IMR-90 (cell line): ENCODE measurements around the gene DLL4. TPM values are rescaled to one million over a fixed set of nuclear protein-coding genes. Genes with fewer than 3 reads are reported as not detected.

Experiments
- ATAC-seq: fragments of 200-7000 bp; cut with Tn5 transposase; 2 replicates; pipeline ENCODE4 v1.9.1; 2020; ENCODE audit warnings: low read depth, mild to moderate bottlenecking, moderate library complexity
- Bru-seq: library from RNA; stranded (reverse); fragments of 400-500 nt; gene quantifications from one replicate; lab custom pipeline; 2021; lab: Mats Ljungman, UMichigan
- BruChase-seq, 2 experiments: library from RNA; stranded (reverse); fragments of 400-500 nt; gene quantifications; one replicate each; lab custom pipeline; 2021; lab: Mats Ljungman, UMichigan
- BruUV-seq: library from RNA; stranded (reverse); fragments of 400-500 nt; replicated peaks from 2 replicates; lab custom pipeline; 2021; lab: Mats Ljungman, UMichigan
- CTCF ChIA-PET: fragments of 300-600 bp; formaldehyde crosslinking; extraction: SDS; loops from one replicate; lab custom pipeline; 2021; ENCODE audit warnings: antibody characterized with exemption; lab: Yijun Ruan, JAX
- POLR2A ChIA-PET: fragments of 300-600 bp; sonication (Branson Sonifier 250); formaldehyde crosslinking; loops from one replicate; lab custom pipeline; 2022; ENCODE audit warnings: antibody characterized with exemption; ENCODE audit not compliant: unreplicated experiment; lab: Charles Lee
- DNase-seq: peaks from one replicate; pipeline ENCODE4 v3.0.0; 2013
- H2AFZ ChIP-seq: replicated peaks from 2 replicates; pipeline ENCODE3; 2013; ENCODE audit warnings: low read length, mild to moderate bottlenecking; ENCODE audit not compliant: poor library complexity
- H2AK5ac ChIP-seq: 2 replicates; pipeline ENCODE4 v1.6.1; 2013; ENCODE audit warnings: low read depth, low read length, inconsistent platforms
- H2AK9ac ChIP-seq: replicated peaks from 2 replicates; pipeline ENCODE3; 2013; ENCODE audit warnings: mild to moderate bottlenecking, low read depth, low read length, moderate library complexity; ENCODE audit not compliant: poor library complexity
- H2BK120ac ChIP-seq: 2 replicates; pipeline ENCODE4 v1.6.1; 2013; ENCODE audit warnings: low read depth, low read length, inconsistent platforms
- H2BK15ac ChIP-seq: 3 replicates; pipeline ENCODE4 v1.6.1; 2013; ENCODE audit warnings: low read depth, low read length, inconsistent platforms
- H2BK20ac ChIP-seq: 2 replicates; pipeline ENCODE4 v1.6.1; 2013; ENCODE audit warnings: low read depth, mild to moderate bottlenecking, inconsistent platforms, low read length, moderate library complexity
- H2BK5ac ChIP-seq: 2 replicates; pipeline ENCODE4 v1.6.1; 2013; ENCODE audit warnings: mild to moderate bottlenecking, low read depth, low read length, inconsistent platforms; ENCODE audit not compliant: poor library complexity, severe bottlenecking
- H3K14ac ChIP-seq: replicated peaks from 2 replicates; pipeline ENCODE4 v1.6.1; 2013; ENCODE audit warnings: low read depth, low read length, inconsistent platforms
- H3K18ac ChIP-seq: 2 replicates; pipeline ENCODE4 v1.6.1; 2013; ENCODE audit warnings: low read depth, low read length, control low read depth
- H3K23ac ChIP-seq: 2 replicates; pipeline ENCODE4 v1.6.1; 2013; ENCODE audit warnings: low read depth, low read length, inconsistent platforms
- H3K27ac ChIP-seq: 2 replicates; pipeline ENCODE4 v1.5.1; 2013; ENCODE audit warnings: mild to moderate bottlenecking, control low read depth, low read length; ENCODE audit not compliant: insufficient read depth
- H3K27me3 ChIP-seq: 2 replicates; pipeline ENCODE4 v1.6.1; 2013; ENCODE audit warnings: low read length; ENCODE audit not compliant: control insufficient read depth, insufficient read depth
- H3K36me3 ChIP-seq: 2 replicates; pipeline ENCODE4 v1.6.1; 2013; ENCODE audit warnings: low read length, mixed read lengths; ENCODE audit not compliant: control insufficient read depth, insufficient read depth
- H3K4ac ChIP-seq: 2 replicates; pipeline ENCODE4 v1.6.1; 2013; ENCODE audit warnings: low read depth, low read length, inconsistent platforms
- H3K4me1 ChIP-seq: 2 replicates; pipeline ENCODE4 v1.6.1; 2013; ENCODE audit warnings: low read length, mixed read lengths; ENCODE audit not compliant: control insufficient read depth, insufficient read depth
- H3K4me2 ChIP-seq: 2 replicates; pipeline ENCODE4 v1.6.1; 2013; ENCODE audit warnings: low read depth, mild to moderate bottlenecking, control low read depth, low read length, moderate library complexity
- H3K4me3 ChIP-seq: 2 replicates; pipeline ENCODE4 v1.5.1; 2013; ENCODE audit warnings: low read depth, mild to moderate bottlenecking, control low read depth, low read length, moderate library complexity; ENCODE audit not compliant: insufficient read depth
- H3K56ac ChIP-seq: 2 replicates; pipeline ENCODE4 v1.6.1; 2013; ENCODE audit warnings: low read length, inconsistent platforms; ENCODE audit not compliant: insufficient read depth; ENCODE audit errors: extremely low read depth
- H3K79me1 ChIP-seq, 2 experiments: 2 replicates each; pipeline ENCODE4 v1.6.1; 2013; ENCODE audit warnings: low read length in 2 of 2, inconsistent platforms in 1 of 2, low read depth in 1 of 2
- H3K9ac ChIP-seq: 2 replicates; pipeline ENCODE4 v1.6.1; 2013; ENCODE audit warnings: low read depth, low read length, control low read depth
- H3K9me1 ChIP-seq: 2 replicates; pipeline ENCODE4 v1.6.1; 2013; ENCODE audit warnings: low read length, inconsistent platforms; ENCODE audit not compliant: insufficient read depth
- H3K9me3 ChIP-seq: 2 replicates; pipeline ENCODE4 v1.6.1; 2013; ENCODE audit warnings: low read length; ENCODE audit not compliant: control insufficient read depth, insufficient read depth
- H4K20me1 ChIP-seq: 2 replicates; pipeline ENCODE4 v1.6.1; 2013; ENCODE audit warnings: low read length, inconsistent platforms; ENCODE audit not compliant: insufficient read depth
- H4K5ac ChIP-seq: 2 replicates; pipeline ENCODE4 v1.6.1; 2013; ENCODE audit warnings: mild to moderate bottlenecking, low read depth, low read length, control low read depth
- H4K8ac ChIP-seq, 2 experiments: 2 replicates each; pipeline ENCODE4 v1.6.1; 2013; ENCODE audit warnings: low read depth in 2 of 2, low read length in 2 of 2, control low read depth in 1 of 2, inconsistent platforms in 1 of 2
- H4K91ac ChIP-seq: 2 replicates; pipeline ENCODE4 v1.6.1; 2013; ENCODE audit warnings: low read depth, low read length, inconsistent platforms; ENCODE audit not compliant: insufficient read depth
- BHLHE40 ChIP-seq: fragments of 150-350 bp; IDR thresholded peaks from 2 replicates; pipeline ENCODE4 v1.6.1; 2016; ENCODE audit warnings: mild to moderate bottlenecking, low read depth, low read length
- CEBPB ChIP-seq: IDR thresholded peaks from 2 replicates; pipeline ENCODE4 v1.6.1; 2012; ENCODE audit warnings: low read depth, low read length, improper control_type of control experiment
- CHD1 ChIP-seq: IDR thresholded peaks from 2 replicates; pipeline ENCODE4 v1.6.1; 2012; ENCODE audit warnings: low read depth, low read length, improper control_type of control experiment
- FOS ChIP-seq: fragments of 150-350 bp; IDR thresholded peaks from 2 replicates; pipeline ENCODE4 v1.6.1; 2016; ENCODE audit warnings: low read depth, low read length
- MAFK ChIP-seq: IDR thresholded peaks from 2 replicates; pipeline ENCODE4 v1.6.1; 2012; ENCODE audit warnings: low read depth, low read length, improper control_type of control experiment
- MAZ ChIP-seq: IDR thresholded peaks from 2 replicates; pipeline ENCODE4 v1.6.1; 2012; ENCODE audit warnings: low read depth, mild to moderate bottlenecking, low read length, improper control_type of control experiment, moderate library complexity, borderline replicate concordance
- MXI1 ChIP-seq: IDR thresholded peaks from 2 replicates; pipeline ENCODE4 v1.6.1; 2012; ENCODE audit warnings: low read depth, mild to moderate bottlenecking, low read length, moderate library complexity, borderline replicate concordance
- NFE2L2 ChIP-seq: fragments of 150-350 bp; IDR thresholded peaks from 2 replicates; pipeline ENCODE4 v1.6.1; 2016; ENCODE audit warnings: low read depth, mild to moderate bottlenecking, low read length
- POLR2A ChIP-seq: IDR thresholded peaks from 2 replicates; pipeline ENCODE4 v1.6.1; 2012; ENCODE audit warnings: mild to moderate bottlenecking, low read depth, low read length
- RAD21 ChIP-seq: IDR thresholded peaks from 2 replicates; pipeline ENCODE4 v1.6.1; 2012; ENCODE audit warnings: low read length, improper control_type of control experiment
- RCOR1 ChIP-seq: IDR thresholded peaks from 2 replicates; pipeline ENCODE4 v1.6.1; 2012; ENCODE audit warnings: mild to moderate bottlenecking, low read length, improper control_type of control experiment; ENCODE audit not compliant: insufficient replicate concordance
- RFX5 ChIP-seq: IDR thresholded peaks from 2 replicates; pipeline ENCODE4 v1.8.0; 2012; ENCODE audit warnings: low read depth, mild to moderate bottlenecking, low read length, moderate library complexity
- SMC3 ChIP-seq: fragments of 150-350 bp; IDR thresholded peaks from 2 replicates; pipeline ENCODE4 v1.6.1; 2016; ENCODE audit warnings: low read depth, mild to moderate bottlenecking, antibody characterized with exemption, low read length, moderate library complexity
- WGBS, 2 experiments: methylation state at CpG; one replicate each; pipeline versions ENCODE4 v1.1.5 to v1.1.7; 2013; ENCODE audit warnings: missing lambda C conversion rate in 2 of 2; ENCODE audit not compliant: insufficient read length in 1 of 2; ENCODE audit errors: extremely low coverage in 2 of 2; 5-methylcytosine and 5-hydroxymethylcytosine counted together
- dilution Hi-C: fragments of 300-500 bp; cut with HindIII; formaldehyde crosslinking; loops from one replicate; pipeline ENCODE4 v1.14.3; 2018; ENCODE audit warnings: low sequenced_read_pairs; ENCODE audit not compliant: unreplicated experiment
- in situ Hi-C: fragments of 300-500 bp; cut with MboI; formaldehyde crosslinking; loops from 3 replicates; pipeline ENCODE4 v1.14.3; 2019; ENCODE audit warnings: low sequenced_read_pairs, inconsistent platforms, mixed read lengths
- intact Hi-C: fragments of 100-400 bp; cut with micrococcal nuclease; formaldehyde crosslinking; loops from 2 replicates; pipeline ENCODE4 v1.10.0; 2022
- long read RNA-seq: library from polyadenylated mRNA; unstranded; transcript quantifications from one replicate; pipeline ENCODE4 v2.0.0, GENCODE V29; 2021; ENCODE audit not compliant: unreplicated experiment
- polyA plus RNA-seq, 3 experiments: library from polyadenylated mRNA; depleted of rRNA; stranded (reverse); fragments of >200 nt; gene quantifications; 2 replicates each; pipeline ENCODE4 v1.2.3, GENCODE V29; 2012; ENCODE audit warnings: low replicate concordance in 1 of 3
- total RNA-seq: library from RNA; depleted of rRNA; stranded (reverse); fragments of >200 nt; gene quantifications from 2 replicates; pipeline ENCODE4 v1.2.3, GENCODE V29; 2012; rRNA removed
- TF ChIP-seq, protein P1 (sequence below): conservative IDR thresholded peaks from 2 replicates; pipeline ENCODE4 v1.5.1; 2012; ENCODE audit warnings: mild to moderate bottlenecking, low read depth, low read length, improper control_type of control experiment

DLL4 gene
- total RNA-seq: 1.7 and 1.8 TPM in 2 replicates
- 3.4 and 3.6 TPM in 2 replicates for polyA plus RNA-seq (2012; rRNA removed)
- 2.3 and 2.9 TPM in 2 replicates for polyA plus RNA-seq (2012; cell fraction: cytosol; rRNA removed)
- 2.4 and 5.1 TPM in 2 replicates for polyA plus RNA-seq (2012; cell fraction: nucleus; rRNA removed; ENCODE audit: low replicate concordance)
- Bru-seq, nascent RNA: percentile 35 among the genes with signal in this experiment
- BruChase-seq, experiment 1, labeled RNA remaining after a 6-hour chase: percentile 29 among the genes with signal in this experiment
- percentile 30 among the genes with signal in this experiment for BruChase-seq, experiment 2, labeled RNA remaining after a 2-hour chase
- long read RNA-seq, partial matches to known transcripts: 11 of 13 reads
- long read RNA-seq, other reads (novel, unspliced or antisense): 1 of 13 reads

DNA sequence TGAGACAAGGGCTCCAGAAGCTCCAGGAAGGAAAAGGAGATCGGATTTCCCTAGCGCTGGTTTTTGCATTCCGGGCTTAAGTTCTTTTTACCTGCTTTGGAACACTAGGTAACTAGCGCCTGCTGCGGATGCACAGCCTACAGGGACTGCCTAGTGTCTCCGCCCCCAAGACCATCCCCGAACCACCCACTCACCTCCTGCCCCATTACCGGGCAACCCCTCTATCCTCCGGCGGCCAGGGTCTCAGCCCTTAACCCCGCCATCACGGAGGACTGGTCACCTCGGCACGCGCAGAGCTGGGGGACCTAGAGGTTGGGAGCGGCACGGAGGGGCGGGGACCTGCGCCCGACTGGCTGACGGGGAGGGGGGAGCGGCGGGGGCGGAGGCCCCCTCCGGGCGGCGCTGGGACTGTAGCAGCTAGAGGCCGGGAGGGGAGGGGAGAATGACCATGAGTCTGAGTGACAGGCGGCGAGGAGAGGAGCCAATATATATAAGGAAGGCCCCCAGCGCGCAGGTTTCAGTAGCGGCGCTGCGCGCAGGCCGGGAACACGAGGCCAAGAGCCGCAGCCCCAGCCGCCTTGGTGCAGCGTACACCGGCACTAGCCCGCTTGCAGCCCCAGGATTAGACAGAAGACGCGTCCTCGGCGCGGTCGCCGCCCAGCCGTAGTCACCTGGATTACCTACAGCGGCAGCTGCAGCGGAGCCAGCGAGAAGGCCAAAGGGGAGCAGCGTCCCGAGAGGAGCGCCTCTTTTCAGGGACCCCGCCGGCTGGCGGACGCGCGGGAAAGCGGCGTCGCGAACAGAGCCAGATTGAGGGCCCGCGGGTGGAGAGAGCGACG lies at the start of gene DLL4:
DLL4 (plus strand) TSS at position 520 of the 839 bp plus-strand sequence. CDS start 329 bp downstream, outside the sequence.
- dilution Hi-C loops (no loop called here), in situ Hi-C loops (no loop called here), intact Hi-C loops (no loop called here)
- H3K79me1 ChIP-seq: peaks cover 0 to 39% of the 10 kb centered on the region in 2 experiments; a peak in 3 of 4 replicates
- peak within 1 kb of the TSS; percentile 56; the same call in 1 of the 2 replicates for H2AK5ac ChIP-seq
- H4K20me1 ChIP-seq: peaks cover 38% of the 10 kb centered on the region
- ATAC-seq: peak; percentile 63
- H3K4me1 ChIP-seq: peaks cover 21% of the 10 kb centered on the region
- BruUV-seq: no TSS peak
- no peak within 1 kb of the TSS for H3K18ac ChIP-seq
- H3K4me2 ChIP-seq: peak within 1 kb of the TSS; percentile 99
- peaks cover 13% of the 10 kb centered on the region for H3K9me1 ChIP-seq
- H2BK15ac ChIP-seq: no peak within 1 kb of the TSS; the same call in 2 of the 3 replicates
- no peak within 1 kb of the TSS for H2BK20ac ChIP-seq
- peak within 1 kb of the TSS in 1 of 2 experiments; percentile 15; a peak in 1 of 4 replicates for H4K8ac ChIP-seq
- peak within 1 kb of the TSS; percentile 58 for H3K9ac ChIP-seq
- peaks cover 26% of the 10 kb centered on the region for H3K27me3 ChIP-seq
- no peak within 1 kb of the TSS for H4K5ac ChIP-seq
- H2BK120ac ChIP-seq: no peak within 1 kb of the TSS
- H4K91ac ChIP-seq: peak within 1 kb of the TSS; percentile 21
- H2AK9ac ChIP-seq: peak within 1 kb of the TSS; percentile 60
- no peak within 1 kb of the TSS for H2BK5ac ChIP-seq
- CTCF ChIA-PET: interaction anchor here (0.6 to 2.5 kb wide), 7 partner anchors 13 to 89 kb away, joined by 3 to 6 read pairs (median 3); no protein-coding TSS in a partner anchor
- H3K4me3 ChIP-seq: peak within 1 kb of the TSS; percentile 85
- 0% methylated on average over 37 of the region's 71 CpGs; no CpG with 5 or more reads in 1 of the 2 experiments for WGBS, 2 experiments
- no peaks in the 10 kb centered on the region for H3K9me3 ChIP-seq
- H3K36me3 ChIP-seq: no peaks in the 10 kb centered on the region
- H2AFZ ChIP-seq: peak within 1 kb of the TSS; percentile 96
- POLR2A ChIA-PET: no interaction called here
- H3K14ac ChIP-seq: peak within 1 kb of the TSS; percentile 40
- peak; percentile 59 for DNase-seq
- no peak within 1 kb of the TSS; the same call in 1 of the 2 replicates for H3K27ac ChIP-seq
- no peak within 1 kb of the TSS for H3K56ac ChIP-seq
- peak within 1 kb of the TSS; percentile 50 for H3K4ac ChIP-seq
- peak within 1 kb of the TSS; percentile 77; the same call in 1 of the 2 replicates for H3K23ac ChIP-seq
- TF ChIP-seq CEBPB (no peak), MXI1 (0 out of 2 replicates have a peak, but pooled peaks have one; percentile 34), RCOR1 (no peak), RAD21 (no peak), CHD1 (no peak), BHLHE40 (no peak), FOS (no peak), POLR2A (peak; percentile 82), MAFK (no peak), SMC3 (no peak), NFE2L2 (no peak), RFX5 (no peak), MAZ (no peak)
- TF ChIP-seq, protein P1, sequence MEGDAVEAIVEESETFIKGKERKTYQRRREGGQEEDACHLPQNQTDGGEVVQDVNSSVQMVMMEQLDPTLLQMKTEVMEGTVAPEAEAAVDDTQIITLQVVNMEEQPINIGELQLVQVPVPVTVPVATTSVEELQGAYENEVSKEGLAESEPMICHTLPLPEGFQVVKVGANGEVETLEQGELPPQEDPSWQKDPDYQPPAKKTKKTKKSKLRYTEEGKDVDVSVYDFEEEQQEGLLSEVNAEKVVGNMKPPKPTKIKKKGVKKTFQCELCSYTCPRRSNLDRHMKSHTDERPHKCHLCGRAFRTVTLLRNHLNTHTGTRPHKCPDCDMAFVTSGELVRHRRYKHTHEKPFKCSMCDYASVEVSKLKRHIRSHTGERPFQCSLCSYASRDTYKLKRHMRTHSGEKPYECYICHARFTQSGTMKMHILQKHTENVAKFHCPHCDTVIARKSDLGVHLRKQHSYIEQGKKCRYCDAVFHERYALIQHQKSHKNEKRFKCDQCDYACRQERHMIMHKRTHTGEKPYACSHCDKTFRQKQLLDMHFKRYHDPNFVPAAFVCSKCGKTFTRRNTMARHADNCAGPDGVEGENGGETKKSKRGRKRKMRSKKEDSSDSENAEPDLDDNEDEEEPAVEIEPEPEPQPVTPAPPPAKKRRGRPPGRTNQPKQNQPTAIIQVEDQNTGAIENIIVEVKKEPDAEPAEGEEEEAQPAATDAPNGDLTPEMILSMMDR: no peak
